GM19240 (cell line): Measurements from ENCODE around the gene MSANTD2.

Experiments
- DNase-seq: peaks from one replicate; pipeline ENCODE4 v3.0.0; 2011; ENCODE audit warnings: low spot score; ENCODE audit not compliant: insufficient read length

MSANTD2 gene

DNA sequence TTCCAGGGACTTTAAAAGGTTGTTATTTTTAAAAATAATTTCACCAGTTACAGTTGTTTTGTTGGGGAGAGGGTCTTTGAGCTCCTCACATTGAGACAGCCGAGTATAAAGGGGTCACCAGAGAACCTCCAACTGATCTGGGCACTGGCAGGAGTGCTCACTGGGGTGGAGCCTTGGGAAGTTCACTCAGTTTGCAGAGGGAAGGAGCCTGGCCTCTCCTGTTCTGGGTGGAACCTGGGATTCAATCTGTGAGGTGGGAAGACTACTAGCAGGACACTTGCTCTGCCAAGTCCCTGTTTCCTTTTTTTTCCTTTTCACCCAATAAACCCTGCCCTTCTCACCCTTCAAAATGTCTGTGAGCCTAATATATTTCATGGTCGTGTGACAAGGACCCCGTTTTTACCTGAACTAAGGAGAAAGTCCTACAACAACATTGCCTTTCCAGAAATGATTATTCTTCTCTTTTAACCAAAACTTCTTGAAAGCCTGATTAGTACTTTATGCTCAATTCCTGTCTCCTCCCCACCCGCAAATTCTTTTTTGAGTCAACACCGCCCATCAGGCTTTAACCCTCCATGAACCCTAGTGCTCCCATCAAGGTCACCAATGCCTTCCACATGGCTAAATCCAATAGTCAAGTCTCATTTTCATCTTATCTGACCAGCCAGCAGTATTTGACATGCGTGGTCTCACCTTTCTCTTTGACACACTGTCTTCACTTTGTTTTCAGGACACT lies 22.0 kb upstream of the MSANTD2 start:
- no peak for DNase-seq

DNA sequence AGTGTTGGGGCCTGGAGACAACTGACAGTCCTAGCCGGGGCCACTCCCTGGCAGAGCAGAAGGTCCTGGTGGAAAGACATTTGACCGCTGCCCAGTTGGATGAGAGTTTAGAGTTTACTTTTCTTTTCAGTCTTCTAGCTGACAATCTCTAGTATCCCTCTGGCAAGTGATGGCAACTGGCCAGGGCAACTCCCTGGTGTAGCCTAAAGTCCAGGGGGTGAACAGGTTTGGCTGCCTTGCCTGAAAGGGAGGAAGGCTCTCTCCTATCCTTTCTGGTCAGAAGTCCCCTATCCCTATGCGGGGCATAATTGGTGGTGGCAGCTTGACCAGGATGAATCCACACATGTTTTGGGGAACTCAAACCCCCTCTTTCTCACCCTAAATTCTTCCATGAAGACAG lies 16.8 kb upstream of the MSANTD2 start:
- DNase-seq = no peak

DNA sequence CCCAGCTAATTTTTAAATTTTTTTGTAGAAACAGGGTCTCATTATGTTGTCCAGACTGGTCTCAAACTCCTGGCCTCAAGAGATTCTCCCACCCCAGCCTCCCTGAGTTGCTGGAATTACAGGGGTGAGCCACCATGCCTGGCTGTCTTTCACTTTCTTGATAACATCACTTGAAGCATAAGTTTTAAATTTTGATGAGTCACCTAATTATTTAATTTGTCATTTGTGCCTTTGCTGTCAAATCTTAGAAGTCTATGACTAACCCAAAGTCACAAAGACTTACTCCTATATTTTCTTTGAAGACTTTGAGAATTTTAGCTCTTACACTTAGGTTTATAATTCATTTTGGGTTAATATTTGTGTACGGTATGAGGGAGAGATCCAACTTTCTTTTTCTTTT lies 14.5 kb upstream of the MSANTD2 start:
- no peak for DNase-seq

DNA sequence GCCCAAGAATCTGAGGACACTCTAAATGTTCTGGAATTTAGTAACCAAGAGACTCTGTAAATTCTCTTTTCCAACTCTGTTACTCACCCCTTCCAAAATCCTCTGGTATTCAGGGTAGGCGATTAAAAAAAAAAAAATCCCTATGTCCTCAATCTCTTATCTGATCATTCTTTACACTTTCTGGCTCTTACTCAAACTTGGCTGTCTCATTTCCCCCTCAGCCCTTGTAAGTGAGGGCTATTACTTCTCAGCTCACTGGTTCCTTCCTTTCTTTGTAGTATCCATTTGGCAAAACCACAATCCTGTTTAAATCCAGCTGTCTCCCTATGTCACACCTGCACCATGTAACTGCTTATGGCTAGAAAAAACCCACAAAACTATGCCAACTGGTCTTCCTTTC lies 12.7 kb upstream of the MSANTD2 start:
- DNase-seq = no peak

DNA sequence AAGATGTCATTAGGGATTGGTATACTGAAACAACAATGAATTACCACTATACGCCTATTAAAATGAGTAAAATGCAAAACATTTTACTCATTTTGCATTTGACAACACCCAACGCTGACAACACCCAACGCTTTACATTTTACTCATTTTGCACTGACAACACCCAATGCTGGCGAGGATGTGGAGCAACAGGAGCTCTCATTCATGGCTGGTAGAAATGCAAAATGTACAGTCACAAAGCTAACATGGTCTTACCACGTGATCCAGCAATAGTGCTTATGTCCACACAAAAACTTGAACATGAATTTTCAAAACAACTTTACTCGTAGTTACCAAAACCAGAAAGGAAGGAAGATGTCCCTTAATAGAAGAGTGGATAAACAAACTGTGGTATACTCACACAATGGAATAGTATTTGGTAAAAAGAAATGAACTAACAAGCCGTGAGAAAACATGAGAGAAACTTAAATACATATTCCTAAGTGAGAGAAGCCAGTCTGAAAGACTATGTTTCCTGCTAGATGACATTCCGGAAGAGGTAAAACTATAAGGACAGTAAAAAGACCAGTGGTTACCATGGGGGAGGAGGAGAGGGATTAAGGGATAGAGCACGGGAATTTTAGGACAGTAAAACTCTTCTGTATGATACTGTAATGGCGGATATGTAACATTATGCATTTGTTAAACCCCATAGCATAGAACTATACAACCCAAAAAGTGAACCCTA lies 11.4 kb upstream of the MSANTD2 start:
- DNase-seq = no peak

DNA sequence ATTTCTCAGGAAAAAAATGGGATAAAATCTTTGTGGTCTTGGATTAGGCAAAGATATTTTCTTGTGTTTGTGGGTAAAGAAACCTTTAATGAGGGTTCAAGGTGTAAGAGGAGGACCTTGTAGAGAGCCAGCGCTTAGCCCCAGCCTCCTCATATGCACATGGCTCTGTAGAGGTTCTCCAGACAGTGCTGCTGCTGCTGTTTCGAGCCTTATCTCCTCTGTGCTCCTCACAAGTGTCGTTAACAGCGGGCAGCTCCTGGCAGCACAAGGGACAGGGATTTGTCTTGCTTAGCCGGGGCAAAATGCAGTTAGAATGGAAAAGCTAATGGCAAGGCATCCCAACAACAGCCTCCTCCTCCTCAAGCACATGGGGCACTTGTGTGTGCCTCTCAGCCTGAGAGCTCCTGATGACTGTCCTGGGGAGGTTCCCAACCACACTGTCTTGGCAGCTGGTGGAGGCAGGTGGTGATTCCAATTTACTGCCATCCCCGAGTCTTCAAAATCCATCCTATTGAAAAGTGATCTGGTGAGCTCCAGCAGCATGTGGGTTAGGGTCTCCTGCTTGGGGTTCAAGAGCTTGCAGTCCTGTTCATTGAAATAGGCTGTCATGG lies 7.6 kb upstream of the MSANTD2 start:
- DNase-seq = no peak

DNA sequence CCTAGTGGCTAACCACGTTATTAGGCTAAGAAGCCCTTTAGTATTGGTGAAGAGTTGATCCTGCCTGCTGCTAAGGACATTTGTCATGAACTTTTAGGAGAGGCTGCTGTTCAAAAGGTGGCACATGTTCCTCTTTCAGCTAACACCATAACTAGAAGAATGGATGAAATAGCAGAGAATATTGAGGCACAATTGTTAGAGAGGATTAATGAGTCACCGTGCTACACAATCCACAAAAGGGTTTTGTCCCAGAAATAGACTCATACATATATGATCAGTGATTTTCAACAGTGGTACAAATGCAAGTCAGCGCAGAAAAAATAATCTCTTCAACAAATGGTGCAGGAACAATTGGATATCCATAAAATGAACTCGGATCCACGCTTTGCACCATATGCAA lies 7.0 kb upstream of the MSANTD2 start:
- no peak for DNase-seq

DNA sequence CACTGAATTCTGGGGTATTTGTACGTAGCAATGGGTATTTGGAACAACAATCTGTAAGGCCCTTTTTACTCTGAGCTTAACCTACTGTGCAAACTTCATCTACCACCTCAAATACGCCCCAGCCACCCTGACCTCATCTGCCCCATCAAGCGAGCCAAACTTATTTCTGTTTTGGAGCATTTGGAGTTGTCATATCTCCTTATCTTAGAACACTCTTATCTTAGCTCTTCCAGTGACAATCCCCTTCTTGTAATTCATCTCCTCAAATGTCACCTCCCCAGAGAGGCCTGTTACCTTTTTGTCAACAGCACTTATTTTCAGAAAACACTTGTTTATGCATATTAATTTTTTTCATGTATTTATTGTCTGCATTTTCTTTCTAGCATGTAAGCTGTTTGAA lies 4.7 kb upstream of the MSANTD2 start:
- no peak for DNase-seq

DNA sequence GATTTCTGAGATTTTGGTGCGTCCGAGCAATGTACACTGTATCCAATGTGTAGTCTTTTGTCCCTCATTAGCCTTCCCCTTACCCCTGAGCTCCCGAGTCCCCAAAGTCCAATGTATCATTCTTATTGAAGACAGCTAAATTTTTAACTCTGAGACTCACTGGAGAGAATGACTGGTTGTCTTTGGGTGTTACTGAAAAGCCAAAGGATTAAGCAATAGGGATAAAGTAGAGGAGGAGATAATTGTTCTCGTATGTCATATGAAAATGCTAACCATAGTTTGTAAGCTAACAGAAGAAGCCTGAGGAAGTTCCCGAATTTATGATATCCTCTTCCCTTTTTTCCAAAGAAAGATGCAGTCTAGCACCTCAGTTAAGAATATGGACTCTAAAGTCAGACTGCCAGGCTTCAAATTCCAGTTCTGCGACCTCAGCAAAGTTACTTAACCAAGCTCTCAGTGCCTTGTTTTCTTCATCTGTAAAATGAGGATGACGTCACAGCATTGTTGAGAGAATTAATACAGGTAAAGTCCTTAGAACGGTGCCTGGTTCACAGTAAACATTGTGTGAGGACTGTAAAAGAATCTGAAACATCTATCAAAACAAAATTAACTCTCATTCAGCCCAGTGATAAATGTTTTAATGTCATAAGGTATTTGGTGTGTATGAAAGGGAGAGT lies 1.6 kb upstream of the MSANTD2 start:
- no peak for DNase-seq

DNA sequence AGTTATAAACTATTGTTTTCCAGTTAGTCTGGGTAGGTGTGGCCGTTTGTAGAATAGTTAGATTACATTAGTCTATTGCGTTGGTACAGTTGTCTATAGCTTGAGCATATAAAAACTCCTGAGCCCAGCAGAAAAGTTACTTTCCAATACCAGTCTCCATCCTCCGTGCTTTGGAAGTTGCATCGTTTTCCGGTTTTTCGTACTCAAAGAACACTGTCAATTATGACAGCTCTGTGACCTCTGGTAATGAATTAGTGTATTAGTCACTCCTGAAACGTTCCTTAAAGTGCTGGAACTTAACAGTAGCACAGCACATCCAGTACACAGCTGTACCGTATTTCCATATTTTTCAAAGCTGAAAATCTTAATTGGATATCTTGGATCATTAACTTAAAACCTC lies 808 bp upstream of the MSANTD2 start:
- no peak for DNase-seq

DNA sequence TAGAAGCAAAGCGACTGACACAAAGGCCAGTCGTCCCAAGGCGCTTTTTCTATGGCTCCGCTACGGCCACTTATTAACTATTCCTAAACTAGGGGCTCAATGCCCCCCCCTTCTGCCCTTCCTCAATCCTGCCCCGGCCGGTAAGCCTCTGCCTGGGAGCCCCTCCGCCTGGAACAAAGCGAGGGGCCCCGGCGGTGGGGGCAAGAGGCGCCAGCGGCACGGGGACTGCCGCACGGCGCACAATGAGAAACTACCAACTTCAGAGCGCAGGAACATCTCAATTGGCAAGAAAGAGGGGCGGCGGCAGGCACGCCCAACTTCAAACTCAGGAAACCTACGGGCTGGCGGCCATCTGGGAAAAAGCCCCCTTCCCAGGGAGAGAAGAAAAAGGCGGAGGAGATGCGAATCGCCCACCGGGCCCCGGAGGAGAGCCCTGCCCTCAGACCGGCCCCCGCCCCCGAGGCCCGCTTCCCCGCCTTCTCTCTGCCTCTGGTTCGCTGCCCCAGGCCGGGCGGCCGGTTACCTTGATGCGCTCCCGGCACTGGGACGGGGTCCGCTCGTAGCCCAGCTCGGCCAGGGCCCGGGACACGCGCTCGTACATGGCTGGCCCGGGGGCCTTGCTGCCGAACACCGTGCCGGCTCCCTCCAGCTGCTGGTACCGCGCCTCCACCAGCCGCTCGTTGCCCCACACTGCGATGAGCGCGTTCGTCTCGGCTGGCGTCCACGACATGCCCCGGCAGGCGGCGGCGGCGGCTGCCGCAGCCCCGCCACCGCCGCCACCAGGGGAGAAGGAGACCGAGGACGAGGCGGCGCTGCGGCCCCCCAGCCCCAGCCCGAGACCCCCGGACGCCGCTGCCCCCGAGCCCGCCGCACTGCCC lies 619 bp downstream of the MSANTD2 start:
- no peak for DNase-seq

DNA sequence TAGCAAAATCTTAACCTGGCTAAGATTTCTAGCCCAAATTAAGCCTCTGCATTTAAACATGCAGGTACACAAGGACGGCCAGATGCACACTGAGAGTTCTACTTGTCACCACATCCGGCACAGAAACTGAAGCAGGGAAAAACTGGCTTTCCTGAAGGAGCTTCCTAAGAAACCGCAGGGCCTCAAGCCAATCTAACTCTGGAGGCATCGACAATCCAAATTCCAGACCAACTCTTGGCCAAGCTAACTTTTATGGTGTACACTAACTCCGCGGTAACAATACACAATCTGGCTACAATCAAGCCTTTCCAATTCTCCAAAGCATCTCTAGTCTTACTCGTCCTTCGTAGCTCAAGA lies 1.2 kb downstream of the MSANTD2 start:
- DNase-seq = no peak

DNA sequence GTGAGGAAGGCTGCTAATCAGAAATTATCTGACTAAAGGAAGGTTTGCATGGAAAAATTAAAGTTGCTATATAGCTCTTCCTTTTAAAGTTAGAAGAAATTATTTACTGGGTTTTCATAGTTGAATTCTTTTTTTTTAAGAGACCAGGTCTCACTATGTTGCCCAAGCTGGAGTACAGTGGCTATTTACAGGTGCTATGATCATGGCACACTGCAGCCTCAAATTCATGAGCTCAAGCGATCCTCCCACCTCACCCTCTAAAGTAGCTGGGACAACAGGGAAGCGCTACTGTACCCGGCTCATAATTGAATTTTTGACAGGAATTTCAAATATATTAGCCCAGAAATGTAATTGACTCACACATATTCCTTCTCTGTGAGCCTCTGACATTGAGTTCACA lies 3.9 kb downstream of the MSANTD2 start:
- no peak for DNase-seq

DNA sequence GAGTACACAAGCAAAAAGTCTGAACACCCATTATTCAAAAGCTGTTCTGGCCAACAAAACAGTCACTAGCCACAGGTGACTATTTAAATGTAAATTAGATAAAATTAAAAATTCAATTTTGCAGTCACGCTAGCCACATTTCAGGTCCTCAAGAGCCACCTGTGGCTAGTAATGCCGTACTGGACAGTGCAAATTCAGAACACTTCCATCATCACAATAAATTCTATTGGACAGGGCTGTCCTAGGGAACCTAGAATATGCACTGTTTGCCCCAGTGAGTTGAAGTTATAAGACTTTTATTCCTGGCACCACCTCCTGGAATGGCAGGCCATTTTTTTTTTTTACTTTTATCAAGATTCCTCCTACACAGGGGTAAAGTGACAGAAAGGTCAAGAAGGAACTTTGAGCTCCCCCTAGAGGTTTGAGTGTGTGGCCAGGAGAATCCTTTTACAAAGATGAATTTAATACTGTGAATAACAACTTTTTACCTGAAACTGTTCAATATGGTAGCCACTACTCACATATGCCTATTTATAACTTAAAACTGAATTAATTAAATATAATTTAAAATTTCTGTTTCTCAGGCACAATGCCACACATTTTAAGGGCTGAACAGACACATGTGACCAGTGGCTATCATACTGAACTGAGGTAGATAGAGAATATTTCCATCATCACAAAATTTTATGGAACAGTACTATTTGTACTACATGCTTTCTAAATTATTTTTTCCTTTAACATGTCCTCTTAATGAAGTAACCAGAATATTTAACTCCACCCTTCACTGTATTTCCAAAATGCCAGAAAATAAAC lies 6.5 kb downstream of the MSANTD2 start:
- no peak for DNase-seq

DNA sequence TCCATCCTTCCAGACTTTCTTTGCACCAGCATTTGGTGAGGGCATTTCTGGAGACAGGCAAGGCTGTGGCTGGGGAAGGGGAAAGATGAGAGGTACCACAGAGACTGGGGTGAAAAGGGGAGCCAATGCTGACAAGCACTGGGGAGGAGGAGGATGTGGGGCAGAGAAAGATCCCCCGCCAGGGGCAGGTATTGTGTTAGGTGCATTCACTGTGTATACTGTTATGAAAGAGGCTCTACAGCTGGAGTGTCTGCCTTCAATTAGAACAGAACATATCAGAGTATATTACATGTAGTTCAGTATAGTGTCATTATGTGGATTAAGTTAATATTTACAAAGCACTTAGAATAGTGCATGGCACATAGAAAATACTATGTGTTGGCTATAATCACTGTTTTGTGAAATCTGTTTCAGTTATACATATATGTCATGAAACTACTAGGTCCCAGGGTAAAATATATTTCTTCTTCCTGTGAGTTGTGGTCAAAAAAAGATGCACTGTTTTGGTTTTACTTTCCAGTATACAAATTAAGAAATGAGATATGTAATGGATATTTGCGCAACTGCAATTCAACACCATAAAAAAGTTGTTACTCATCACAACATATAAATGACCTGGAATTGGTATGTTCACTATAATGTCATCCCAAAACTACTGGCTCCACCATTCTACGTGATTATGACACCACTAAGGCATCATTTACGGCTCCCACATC lies 8.4 kb downstream of the MSANTD2 start:
- no peak for DNase-seq

DNA sequence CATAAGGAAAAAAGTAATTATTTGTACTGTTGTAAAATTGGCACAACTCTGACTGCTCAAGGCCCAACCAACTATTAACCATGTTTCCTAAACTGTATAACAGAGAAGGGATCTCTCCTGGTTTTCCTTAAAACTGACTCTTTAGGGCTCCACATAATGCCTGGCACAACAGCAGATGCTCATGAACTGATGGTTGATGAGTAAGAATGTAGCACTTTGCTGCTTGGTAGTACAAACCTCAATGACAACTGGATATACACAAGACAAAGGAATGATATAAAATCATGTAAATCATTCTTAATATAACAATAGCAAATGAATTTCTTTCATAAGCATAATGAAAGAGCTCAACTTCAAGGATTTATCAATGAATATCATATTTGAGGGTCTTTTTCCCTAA lies 11.7 kb downstream of the MSANTD2 start:
- DNase-seq = no peak

DNA sequence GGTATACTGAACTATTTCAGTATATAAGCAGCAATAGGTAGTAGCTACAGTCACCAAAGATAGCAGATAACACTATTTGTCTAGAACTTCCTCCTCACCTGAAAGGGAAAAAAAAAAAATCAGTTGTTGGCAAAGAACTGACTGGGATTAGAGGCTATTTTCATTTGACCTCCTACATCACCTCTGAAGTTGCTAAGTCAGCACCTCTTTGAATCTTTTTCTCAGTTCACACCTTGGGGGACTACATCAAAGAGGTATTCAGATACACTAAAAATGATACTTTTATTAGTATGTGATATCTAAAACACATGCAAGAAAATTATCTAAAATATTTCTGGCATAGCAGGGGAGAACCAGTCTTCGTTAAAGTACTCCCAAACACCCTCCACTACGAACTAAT lies 16.2 kb downstream of the MSANTD2 start:
- no peak for DNase-seq

DNA sequence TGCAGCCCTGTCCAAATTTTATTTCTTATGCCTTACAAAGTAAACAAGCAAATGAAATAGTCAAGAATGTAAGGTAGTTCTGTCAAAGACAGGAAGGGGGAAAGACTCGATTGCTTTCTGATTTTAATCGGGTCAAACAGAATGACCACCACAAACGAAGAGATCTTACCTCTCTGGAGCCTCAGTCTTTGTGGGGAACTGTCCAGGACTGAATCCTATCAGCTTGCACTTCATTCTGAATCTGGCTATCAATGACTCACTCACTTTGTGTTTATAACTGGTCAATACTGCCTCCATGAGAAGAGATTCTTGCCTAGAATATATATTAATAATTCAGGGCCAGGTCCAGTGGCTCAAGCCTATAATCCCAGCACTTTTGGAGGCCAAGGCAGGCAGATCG lies 17.2 kb downstream of the MSANTD2 start:
- DNase-seq = no peak

DNA sequence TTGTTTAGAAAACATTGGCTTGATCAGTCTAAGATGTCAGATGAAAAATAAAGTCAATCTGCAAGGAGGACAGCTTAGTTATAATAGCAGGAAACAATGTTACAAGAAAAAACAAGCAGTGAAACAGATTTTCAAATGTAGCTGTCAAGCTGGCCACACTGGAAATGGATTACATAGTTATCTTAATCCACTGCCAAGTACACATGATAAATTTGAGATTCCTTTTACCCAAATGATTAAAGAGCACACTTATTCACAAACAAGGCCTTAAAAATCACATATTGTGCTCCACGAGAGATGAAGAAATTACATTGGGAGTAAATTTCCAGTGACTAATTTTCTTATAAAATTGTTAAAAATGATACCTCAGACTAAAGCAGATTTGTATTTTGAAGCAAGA lies 20.6 kb downstream of the MSANTD2 start:
- DNase-seq = no peak

DNA sequence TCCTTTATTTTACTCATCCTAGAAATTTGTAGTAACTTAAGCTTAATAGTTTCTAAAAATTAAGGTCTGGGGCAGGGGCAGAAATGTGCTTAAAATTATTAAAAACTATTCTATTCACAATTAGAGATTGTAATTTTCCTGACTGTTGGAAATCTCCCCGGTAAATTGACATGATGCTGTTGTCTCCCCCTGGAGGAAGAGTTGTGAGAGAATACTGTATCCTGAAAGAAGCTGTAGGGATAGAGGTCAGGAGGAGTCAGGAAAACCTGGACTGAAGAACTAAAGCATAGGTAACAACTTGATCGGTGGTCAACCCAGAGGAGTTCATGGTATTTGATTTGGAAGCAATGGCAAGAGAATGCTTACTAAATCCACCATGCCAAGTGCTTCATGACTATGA lies 21.9 kb downstream of the MSANTD2 start:
- DNase-seq = no peak
